LNCAP (cell line): ENCODE measurements around the gene TXLNG.

Source experiments
- TF ChIP-seq, protein P1 (sequence below): fragments of 450-650 bp; IDR thresholded peaks from 2 replicates; pipeline ENCODE4 v1.5.1; 2017; ENCODE audit warnings: mild to moderate bottlenecking

The TXLNG gene

DNA sequence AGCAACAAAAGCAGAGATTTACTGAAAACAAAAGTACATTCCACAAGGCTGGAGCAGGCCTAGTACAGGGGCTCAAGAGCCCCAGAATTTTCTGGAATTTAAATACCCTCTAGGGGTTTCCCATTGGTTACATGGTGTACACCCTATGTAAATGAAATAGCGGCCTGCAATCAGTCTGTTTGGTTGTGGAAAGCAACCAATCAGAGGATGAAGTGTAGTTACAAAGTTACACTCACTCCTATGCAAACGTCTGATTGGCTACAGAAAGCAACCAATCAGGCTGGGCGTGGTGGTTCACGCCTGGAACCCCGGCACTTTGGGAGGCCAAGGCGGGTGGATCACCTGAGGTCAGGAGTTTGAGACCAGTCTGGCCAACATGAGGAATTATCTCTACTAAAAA is 13.8 kb upstream of the TXLNG start:
- TF ChIP-seq, protein P1, sequence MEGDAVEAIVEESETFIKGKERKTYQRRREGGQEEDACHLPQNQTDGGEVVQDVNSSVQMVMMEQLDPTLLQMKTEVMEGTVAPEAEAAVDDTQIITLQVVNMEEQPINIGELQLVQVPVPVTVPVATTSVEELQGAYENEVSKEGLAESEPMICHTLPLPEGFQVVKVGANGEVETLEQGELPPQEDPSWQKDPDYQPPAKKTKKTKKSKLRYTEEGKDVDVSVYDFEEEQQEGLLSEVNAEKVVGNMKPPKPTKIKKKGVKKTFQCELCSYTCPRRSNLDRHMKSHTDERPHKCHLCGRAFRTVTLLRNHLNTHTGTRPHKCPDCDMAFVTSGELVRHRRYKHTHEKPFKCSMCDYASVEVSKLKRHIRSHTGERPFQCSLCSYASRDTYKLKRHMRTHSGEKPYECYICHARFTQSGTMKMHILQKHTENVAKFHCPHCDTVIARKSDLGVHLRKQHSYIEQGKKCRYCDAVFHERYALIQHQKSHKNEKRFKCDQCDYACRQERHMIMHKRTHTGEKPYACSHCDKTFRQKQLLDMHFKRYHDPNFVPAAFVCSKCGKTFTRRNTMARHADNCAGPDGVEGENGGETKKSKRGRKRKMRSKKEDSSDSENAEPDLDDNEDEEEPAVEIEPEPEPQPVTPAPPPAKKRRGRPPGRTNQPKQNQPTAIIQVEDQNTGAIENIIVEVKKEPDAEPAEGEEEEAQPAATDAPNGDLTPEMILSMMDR = no peak

DNA sequence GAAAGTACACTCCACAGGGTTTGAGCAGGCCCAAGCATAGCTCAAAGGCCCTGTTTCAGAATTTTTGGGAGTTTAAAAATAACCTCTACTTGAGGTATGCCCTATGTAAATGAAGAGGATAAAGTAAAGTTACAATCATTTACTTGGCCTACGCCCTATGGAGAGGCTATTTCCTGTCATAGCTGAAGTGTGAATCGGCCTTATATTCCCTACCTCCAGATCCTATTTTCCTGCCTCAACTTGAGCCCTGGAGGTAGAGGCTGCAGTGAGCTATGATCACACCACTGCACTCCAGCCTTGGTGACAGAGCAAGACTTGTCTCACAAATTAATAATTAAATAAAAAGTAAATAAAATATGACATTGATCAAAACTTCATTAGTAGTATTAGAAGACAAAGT is 11.5 kb upstream of the TXLNG start:
- TF ChIP-seq, protein P1 = no peak

- TF ChIP-seq, protein P1 = no peak
Observed at GRCh38 chrX:16778545-16778944, 7.7 kb upstream of the TXLNG start.

DNA sequence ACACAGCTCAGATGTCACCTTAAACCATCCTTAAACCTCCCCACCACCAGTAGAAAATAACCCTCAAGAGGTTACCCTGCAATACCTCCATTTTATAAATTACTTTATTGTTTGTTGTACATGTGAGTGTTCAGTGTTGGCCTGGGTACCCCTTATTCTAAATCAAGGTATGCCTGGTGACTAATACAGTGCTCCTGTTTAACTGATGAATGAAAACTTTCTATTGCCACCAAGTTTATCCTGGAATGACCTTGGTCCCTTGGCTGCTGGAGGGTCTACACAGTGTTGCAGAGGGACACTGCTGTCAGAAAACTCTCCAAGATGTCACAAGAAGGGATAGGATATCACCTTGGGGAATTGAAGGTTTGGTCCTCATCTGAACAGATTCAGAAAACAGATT is 7.3 kb upstream of the TXLNG start:
- TF ChIP-seq, protein P1 = no peak

GRCh38 chrX:16783452-16783851 is 2.8 kb upstream of the TXLNG start:
- TF ChIP-seq, protein P1 = no peak

- TF ChIP-seq, protein P1 = no peak
Observed at GRCh38 chrX:16785247-16786138, 773 bp upstream of the TXLNG start.

- TF ChIP-seq, protein P1 = no peak
Observed at GRCh38 chrX:16786791-16787735, 797 bp downstream of the TXLNG start.
